LNCAP (cell line): ENCODE results near the gene ZWILCH.

Experiments used
- TF ChIP-seq, protein P1 (sequence below): fragments of 450-650 bp; IDR thresholded peaks from 2 replicates; pipeline ENCODE4 v1.5.1; 2017; ENCODE audit warnings: mild to moderate bottlenecking

ZWILCH gene

DNA sequence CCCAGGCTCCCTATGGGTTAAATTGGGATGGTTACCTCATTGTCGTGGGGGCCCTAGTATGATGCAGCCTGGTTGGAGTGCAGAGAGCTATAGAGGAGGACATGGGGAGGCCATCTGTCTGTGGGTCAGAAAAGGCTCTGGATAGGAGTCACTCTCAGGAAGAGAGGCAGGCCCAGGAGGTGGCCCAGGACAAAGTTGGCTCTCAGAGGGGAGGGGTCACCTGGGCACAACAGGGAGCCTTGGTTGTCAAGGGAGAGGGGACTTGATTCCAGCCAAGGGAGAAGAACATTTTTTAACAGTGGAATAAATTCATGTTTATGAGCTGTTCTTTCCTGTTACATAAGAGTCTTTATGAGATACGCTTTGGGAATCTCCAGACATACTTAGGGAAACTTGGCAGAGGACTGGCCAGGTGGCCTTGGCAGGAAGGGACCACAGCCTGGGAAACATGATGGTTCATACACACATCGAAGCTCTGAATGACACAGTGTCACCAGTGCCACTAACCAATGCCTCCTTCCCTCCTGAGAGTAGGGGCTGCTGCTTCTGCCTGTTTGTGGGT lies 88.2 kb downstream of the ZWILCH start:
- TF ChIP-seq, protein P1, sequence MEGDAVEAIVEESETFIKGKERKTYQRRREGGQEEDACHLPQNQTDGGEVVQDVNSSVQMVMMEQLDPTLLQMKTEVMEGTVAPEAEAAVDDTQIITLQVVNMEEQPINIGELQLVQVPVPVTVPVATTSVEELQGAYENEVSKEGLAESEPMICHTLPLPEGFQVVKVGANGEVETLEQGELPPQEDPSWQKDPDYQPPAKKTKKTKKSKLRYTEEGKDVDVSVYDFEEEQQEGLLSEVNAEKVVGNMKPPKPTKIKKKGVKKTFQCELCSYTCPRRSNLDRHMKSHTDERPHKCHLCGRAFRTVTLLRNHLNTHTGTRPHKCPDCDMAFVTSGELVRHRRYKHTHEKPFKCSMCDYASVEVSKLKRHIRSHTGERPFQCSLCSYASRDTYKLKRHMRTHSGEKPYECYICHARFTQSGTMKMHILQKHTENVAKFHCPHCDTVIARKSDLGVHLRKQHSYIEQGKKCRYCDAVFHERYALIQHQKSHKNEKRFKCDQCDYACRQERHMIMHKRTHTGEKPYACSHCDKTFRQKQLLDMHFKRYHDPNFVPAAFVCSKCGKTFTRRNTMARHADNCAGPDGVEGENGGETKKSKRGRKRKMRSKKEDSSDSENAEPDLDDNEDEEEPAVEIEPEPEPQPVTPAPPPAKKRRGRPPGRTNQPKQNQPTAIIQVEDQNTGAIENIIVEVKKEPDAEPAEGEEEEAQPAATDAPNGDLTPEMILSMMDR, result no peak

DNA sequence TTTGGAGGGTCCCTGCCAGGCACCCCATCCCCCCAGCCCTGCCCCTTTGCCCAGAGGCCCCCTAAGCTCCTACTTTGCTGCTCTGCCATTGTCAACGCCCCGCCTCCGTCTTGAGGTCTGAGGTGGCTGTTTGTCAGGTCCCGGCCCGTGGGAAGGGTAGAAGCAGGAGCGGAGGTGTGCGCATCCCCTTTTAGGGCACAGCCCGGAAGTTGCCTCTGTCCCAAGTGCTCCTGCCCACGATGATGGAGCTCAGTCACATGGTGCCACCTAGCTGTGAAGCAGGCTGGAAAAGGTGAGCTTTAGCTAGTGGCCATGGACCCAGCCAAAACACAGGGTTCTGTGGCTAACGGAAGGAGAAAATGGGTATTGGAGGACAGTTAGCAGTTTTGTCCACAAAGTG lies 89.2 kb downstream of the ZWILCH start:
- TF ChIP-seq, protein P1, result no peak

DNA sequence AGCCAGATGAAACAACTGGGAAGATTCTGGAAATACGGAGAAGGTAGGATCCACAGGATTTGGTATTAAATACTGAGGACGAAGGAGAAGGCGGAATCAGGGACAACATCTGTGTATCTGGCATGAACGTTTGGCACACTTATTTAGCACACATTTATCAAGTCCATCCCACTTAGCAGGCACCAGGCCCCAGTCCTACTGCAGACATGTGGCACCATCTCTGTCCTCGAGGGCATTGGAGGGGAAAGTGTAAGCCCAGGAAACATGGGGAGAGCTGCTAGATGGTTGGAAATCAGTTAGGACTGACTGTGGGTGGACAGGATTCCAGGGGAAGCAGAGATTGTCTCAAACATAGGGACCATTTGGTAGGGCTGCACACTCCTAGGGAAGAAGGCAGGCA lies 89.7 kb downstream of the ZWILCH start:
- TF ChIP-seq, protein P1, result no peak

DNA sequence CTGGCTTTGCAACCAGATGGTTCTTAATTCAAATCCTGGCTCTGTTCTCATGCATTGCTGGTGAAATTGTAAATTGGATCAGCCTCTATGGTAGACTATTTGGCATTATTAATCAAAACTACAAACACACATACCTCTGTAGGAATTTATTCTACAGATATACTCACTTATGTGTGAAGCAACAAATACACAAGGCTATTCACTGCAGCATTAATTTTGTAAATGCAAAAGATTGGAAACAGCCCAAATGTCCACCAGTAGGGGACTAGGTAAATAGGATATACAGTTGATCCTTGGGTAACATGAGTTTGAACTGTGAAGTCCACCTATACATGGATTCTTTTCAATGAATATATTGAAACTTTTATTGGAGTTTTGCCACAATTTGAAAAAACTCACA lies 90.2 kb downstream of the ZWILCH start:
- TF ChIP-seq, protein P1, result no peak

DNA sequence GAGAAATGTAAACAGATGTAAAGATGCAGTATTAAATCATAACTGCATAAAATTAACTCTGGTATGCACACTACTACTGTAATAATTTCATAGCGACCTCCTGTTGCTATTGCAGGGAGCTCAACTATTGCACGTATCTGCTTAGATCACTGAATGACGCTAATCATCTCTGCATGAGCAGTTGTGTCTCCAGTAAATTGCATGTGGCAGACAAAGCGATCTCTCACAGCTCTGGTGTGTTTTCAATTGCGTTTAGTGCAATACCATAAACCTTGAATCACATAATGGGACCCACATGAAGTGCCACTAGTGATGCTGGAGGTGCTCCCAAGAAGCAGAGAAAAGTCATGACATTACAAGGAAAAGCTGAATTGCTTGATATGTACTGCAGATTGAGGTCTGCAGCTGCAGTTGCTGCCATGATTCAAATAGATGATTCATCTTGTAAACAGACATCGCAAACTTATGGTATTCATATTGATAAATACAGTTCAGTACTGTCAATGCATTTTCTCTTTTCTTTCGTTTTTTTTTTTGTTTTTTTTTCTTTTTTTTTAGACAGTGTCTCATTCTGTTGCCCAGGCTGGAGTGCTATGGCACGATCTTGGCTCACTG lies 90.9 kb downstream of the ZWILCH start:
- TF ChIP-seq, protein P1, result no peak

DNA sequence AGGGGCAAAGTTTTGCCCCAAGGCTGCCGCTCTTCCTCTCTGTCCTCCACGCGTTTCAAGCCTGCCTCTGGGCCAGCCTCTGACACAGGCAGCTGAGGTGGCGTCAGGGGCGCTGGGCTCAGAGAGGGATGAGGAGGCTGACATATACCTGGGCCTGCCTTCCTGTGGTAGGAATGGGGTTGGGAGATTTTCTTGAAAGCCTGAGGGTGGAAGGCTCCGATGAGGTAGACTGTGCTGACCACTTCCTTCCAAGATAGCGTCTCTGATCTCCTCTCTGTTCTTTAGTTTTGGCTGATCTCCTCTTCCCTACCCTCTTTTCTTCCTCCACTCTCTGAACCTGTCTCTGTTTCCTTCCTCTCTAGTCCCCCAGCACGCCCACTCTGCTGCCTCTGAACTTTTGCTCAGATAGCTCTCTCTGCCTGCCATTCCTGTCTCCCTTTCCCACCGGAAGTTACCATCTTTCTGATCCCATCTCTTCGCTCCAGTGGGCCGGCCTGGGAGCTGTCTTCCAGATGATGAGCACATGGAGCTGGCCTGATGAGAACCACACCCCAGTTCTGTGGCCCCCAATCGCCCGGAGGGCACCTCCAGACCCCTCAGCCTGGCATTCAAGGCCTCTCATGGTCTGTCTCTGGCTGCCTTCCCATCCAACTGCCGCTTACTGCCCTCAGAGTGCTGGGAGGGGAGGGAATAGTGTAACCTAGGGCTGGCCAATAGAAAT lies 93.1 kb downstream of the ZWILCH start:
- TF ChIP-seq, protein P1, result no peak
